Cardiac atrium fibroblast (primary cell): ENCODE data around the gene ANKRD61. TPM values are rescaled to one million over a fixed set of nuclear protein-coding genes. Genes with fewer than 3 reads are reported as not detected.

ENCODE experiments used
- total RNA-seq: library from RNA; depleted of rRNA; stranded (reverse); fragments of >200 nt; gene quantifications from 2 replicates; pipeline ENCODE4 v1.2.3, GENCODE V29; 2015

ANKRD61 gene
- not detected in 2 replicates for total RNA-seq

DNA sequence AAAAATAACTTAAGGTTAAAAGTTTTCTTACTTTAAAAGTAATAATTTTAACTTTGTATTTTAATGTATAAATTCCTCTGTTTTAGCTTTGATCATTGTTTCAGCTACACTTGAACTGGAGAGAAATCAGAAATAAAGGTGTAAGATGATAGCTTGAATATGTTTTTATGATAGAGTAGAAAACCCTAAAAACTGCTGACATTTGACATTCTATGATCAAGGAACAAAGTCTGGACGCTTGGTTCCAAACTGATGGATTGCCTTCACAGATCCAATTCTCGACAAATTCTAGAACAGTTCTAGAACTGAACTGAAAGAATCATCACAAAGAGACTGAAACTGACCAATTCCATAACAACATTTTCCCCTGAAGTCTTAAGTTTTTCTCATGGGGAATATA lies at the start of gene ANKRD61:
ANKRD61 (plus strand) TSS at position 389 of the 400 bp plus-strand sequence; CDS start at position 389, 0 bp downstream.

DNA sequence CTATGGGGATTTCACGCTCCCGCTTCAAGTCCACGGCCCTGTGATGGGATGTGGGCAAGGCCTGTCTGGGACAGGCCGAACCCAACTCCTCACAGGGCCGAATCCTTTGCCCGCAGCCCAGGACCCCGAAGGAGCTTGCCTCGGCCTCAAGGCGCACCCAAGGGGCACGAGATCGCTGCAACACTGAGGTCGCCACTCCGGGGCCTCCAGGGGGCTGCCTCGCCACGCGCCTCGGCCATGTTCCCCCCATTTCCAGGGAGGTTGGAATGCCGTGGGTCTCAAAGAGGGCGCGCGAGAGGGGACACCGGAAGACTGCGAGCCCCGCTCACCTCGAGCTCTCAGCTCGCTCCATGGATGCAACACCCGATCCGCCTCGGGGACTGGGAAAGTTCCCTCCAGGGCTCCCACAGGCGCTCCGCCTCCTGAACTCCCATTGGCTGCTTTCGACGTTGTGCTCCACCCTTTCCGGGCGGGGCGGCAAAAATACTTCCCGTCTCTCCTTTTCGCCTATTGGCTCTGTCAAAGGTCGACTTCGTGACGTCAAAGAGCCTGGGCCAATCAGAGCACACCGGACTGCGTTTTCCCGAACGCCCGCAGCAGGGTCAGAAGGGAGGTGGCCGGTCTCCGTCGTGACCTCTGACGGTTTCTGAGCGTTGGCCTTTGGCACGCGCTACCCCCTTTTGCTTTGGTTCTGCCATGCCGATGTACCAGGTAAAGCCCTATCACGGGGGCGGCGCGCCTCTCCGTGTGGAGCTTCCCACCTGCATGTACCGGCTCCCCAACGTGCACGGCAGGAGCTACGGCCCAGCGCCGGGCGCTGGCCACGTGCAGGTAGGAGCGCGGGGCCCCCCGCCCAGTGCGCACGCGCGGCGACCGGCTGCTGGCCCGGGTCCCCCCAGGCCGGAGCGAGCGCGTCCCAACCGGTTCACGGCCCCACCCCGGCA lies 22.2 kb upstream of the ANKRD61 start, which contains the start of the genes AIMP2 and PMS2:
AIMP2 (plus strand) TSS at position 605 of the 944 bp plus-strand sequence; CDS start at position 697, 92 bp downstream.
PMS2 (minus strand) TSS at position 382 of the 944 bp plus-strand sequence; CDS start at position 352, 30 bp downstream.

Other genes starting within 250 kb of the ANKRD61 start
- 31.6 and 35.2 TPM in 2 replicates for gene RNF216, start 249.7 kb upstream of the ANKRD61 start, total RNA-seq
- not detected in 2 replicates for gene OCM, start 150.6 kb upstream of the ANKRD61 start, total RNA-seq
- gene CCZ1, start 132.6 kb upstream of the ANKRD61 start, total RNA-seq = 33.0 and 45.2 TPM in 2 replicates
- not detected in 2 replicates for gene RSPH10B, start 60.7 kb upstream of the ANKRD61 start, total RNA-seq
- gene PMS2, start 22.3 kb upstream of the ANKRD61 start, total RNA-seq = 9.6 and 11.0 TPM in 2 replicates
- gene AIMP2, start 22.1 kb upstream of the ANKRD61 start, total RNA-seq = 55.2 and 59.1 TPM in 2 replicates
- gene EIF2AK1, start 27.8 kb downstream of the ANKRD61 start, total RNA-seq = 79.8 and 150 TPM in 2 replicates
- gene USP42, start 73.6 kb downstream of the ANKRD61 start, total RNA-seq = 3.6 and 3.7 TPM in 2 replicates
- 46.7 and 53.6 TPM in 2 replicates for gene CYTH3, start 241.2 kb downstream of the ANKRD61 start, total RNA-seq